ENCODE results near the gene GATM. TPM values are rescaled to one million over a fixed set of nuclear protein-coding genes. Genes with fewer than 3 reads are reported as not detected.

Gene GATM
- total RNA-seq, 1 donor from 2014 or later: 21.4 TPM

DNA sequence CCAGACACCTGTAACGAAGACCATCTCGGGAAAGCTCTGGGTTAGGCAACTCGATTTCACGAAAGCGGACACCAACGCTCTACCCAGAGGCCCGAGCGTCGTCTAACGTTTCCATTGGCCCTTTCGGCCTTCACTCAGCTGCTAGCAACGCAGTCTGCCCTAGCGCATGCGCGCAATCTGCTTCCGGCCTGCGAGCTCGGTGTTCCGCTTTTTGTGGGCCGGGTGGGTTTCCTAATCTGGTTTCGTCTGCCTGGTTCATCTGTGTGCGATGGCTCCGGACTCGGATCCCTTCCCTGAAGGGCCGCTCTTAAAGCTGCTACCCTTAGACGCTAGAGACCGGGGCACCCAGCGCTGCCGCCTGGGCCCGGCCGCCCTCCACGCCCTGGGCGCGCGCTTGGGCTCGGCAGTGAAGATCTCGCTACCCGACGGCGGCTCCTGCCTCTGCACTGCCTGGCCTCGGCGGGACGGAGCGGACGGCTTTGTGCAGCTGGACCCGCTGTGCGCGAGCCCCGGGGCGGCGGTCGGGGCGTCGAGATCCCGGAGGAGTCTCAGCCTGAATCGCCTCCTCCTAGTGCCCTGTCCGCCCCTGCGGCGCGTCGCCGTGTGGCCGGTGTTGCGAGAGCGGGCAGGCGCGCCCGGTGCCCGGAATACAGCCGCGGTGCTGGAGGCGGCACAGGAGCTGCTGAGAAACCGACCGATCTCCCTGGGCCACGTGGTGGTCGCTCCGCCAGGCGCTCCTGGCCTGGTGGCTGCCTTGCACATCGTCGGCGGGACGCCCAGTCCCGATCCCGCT is 24.0 kb upstream of the GATM start:
- Histone ChIP-seq H3K9ac (peak overlapping the region; percentile 65), H3K4me3 (peak overlapping the region; percentile 66), H3K36me3 (peaks cover 13% of the 10 kb centered on the region), H3K79me2 (ENCODE audit: low read depth) (peaks cover 49% of the 10 kb centered on the region), H3K27ac (peak overlapping the region; percentile 78), H3K4me1 (peaks cover 11% of the 10 kb centered on the region), H3K9me3 (ENCODE audit: low read depth) (no peaks in the 10 kb centered on the region), H4K20me1 (ENCODE audit: low read depth) (peaks cover 27% of the 10 kb centered on the region), H3K4me2 (peak overlapping the region; percentile 94), H3F3A (ENCODE audit: low read depth) (peaks cover 2% of the 10 kb centered on the region), H2AFZ (replicated peaks) (peak overlapping the region; percentile 82), H3K27me3 (peaks cover 23% of the 10 kb centered on the region)
- Mint-ChIP-seq H3K27ac (peak overlapping the region; percentile 97), H3K4me3 (peak overlapping the region; percentile 99), H3K4me1 (peaks cover 20% of the 10 kb centered on the region), H3K36me3 (peaks cover 11% of the 10 kb centered on the region), H3K9me3 (no peaks in the 10 kb centered on the region), H3K27me3 (ENCODE audit: insufficient read depth, low read depth) (peaks cover 4% of the 10 kb centered on the region)
- DNase-seq (ENCODE audit: low spot score): peak; percentile 99
- TF ChIP-seq, protein P1, sequence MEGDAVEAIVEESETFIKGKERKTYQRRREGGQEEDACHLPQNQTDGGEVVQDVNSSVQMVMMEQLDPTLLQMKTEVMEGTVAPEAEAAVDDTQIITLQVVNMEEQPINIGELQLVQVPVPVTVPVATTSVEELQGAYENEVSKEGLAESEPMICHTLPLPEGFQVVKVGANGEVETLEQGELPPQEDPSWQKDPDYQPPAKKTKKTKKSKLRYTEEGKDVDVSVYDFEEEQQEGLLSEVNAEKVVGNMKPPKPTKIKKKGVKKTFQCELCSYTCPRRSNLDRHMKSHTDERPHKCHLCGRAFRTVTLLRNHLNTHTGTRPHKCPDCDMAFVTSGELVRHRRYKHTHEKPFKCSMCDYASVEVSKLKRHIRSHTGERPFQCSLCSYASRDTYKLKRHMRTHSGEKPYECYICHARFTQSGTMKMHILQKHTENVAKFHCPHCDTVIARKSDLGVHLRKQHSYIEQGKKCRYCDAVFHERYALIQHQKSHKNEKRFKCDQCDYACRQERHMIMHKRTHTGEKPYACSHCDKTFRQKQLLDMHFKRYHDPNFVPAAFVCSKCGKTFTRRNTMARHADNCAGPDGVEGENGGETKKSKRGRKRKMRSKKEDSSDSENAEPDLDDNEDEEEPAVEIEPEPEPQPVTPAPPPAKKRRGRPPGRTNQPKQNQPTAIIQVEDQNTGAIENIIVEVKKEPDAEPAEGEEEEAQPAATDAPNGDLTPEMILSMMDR (IDR thresholded peaks at IDR 0.05): no peak
- TF ChIP-seq EZH2 (IDR thresholded peaks at IDR 0.05) (no peak), EZH2phosphoT487 (IDR thresholded peaks at IDR 0.05) (peak; percentile 49)

DNA sequence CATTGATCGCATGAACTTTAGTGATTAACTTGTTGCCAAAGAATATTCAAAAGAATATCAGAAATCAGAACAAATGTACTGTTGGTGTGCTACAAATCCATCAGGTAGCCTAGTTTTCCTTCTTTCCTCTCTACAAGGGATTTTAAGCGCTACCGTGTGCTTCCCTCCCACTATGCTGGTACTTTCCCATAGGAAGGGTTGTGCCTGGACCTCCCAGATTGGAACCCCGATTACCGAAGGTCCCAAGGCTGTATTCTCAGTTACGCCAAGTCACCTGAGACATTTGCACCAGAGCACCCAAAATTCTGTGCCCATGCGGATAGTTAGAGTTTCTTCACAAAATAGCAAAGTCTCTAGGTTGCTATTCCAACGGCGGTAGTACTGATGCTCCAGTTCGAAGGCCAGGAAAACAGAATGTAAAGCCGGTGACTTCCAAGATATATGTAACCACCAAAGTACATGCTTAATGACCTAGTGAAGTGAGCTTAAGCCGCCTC is 23.4 kb upstream of the GATM start:
- H3K4me3 Mint-ChIP-seq: peak overlapping the region; percentile 99
- Histone ChIP-seq H3K9ac (peak overlapping the region; percentile 30), H3K79me2 (ENCODE audit: low read depth) (peaks cover 49% of the 10 kb centered on the region), H3K4me1 (peaks cover 11% of the 10 kb centered on the region), H3K4me3 (peak overlapping the region; percentile 66), H2AFZ (replicated peaks) (peak overlapping the region; percentile 82), H4K20me1 (ENCODE audit: low read depth) (peaks cover 27% of the 10 kb centered on the region), H3K27me3 (peaks cover 29% of the 10 kb centered on the region), H3K4me2 (peak overlapping the region; percentile 94), H3F3A (ENCODE audit: low read depth) (peaks cover 2% of the 10 kb centered on the region), H3K27ac (no peak overlapping the region), H3K36me3 (peaks cover 7% of the 10 kb centered on the region), H3K9me3 (ENCODE audit: low read depth) (no peaks in the 10 kb centered on the region)
- no peak for DNase-seq (ENCODE audit: low spot score)
- peaks cover 11% of the 10 kb centered on the region for H3K36me3 Mint-ChIP-seq
- peaks cover 4% of the 10 kb centered on the region for H3K27me3 Mint-ChIP-seq (ENCODE audit: insufficient read depth, low read depth)
- peaks cover 20% of the 10 kb centered on the region for H3K4me1 Mint-ChIP-seq
- peak overlapping the region; percentile 97 for H3K27ac Mint-ChIP-seq
- TF ChIP-seq, protein P1 (IDR thresholded peaks at IDR 0.05): no peak
- TF ChIP-seq EZH2phosphoT487 (IDR thresholded peaks at IDR 0.05): no peak
- TF ChIP-seq EZH2 (IDR thresholded peaks at IDR 0.05): no peak
- no peaks in the 10 kb centered on the region for H3K9me3 Mint-ChIP-seq

DNA sequence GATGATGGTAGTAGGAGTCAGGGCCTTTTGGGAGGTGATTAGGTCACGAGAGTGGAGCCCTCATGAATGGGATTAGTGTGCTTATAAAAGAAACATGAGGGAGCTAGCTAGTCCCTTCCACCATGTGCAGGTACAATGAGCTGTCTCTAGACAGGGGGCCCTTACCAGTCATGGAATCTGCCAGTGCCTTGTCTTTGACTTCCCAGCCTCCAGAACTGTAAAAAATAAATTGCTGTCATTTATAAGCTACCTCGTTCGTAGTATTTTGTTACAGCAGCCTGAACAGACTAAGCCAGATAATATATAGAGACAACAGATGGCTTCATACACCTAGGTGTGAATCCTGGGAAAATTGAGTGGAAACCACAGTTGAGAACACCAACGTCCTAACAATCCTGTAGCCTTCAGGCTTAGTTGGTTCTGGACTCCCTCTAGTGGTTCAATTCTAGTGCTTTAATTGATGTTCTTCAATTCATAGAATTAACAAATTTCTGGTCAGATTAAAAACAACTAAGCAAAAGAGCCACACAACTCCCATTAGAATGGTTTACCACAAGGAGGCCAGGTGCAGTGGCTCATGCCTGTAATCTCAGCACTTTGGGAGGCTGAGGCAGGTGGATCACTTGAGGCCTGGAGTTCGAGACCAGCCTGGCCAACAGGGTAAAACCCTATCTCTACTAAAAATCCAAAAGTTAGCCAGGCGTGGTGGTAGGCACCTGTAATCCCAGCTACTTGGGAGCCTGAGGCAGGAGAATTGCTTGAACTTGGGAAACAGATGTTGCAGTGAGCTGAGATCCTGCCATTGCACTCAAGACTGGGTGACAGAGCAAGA is 21.3 kb upstream of the GATM start:
- peaks cover 32% of the 10 kb centered on the region for H3K79me2 ChIP-seq (ENCODE audit: low read depth)
- H3K27me3 Mint-ChIP-seq (ENCODE audit: insufficient read depth, low read depth): peaks cover 4% of the 10 kb centered on the region
- DNase-seq (ENCODE audit: low spot score): peak; percentile 70

More for the DNA sequence above, 21.3 kb upstream of the GATM start:
- Histone ChIP-seq H3K9ac (no peak overlapping the region), H3K4me1 (peaks cover 11% of the 10 kb centered on the region), H3K27ac (no peak overlapping the region), H4K20me1 (ENCODE audit: low read depth) (peaks cover 20% of the 10 kb centered on the region), H3K27me3 (peaks cover 50% of the 10 kb centered on the region), H3F3A (ENCODE audit: low read depth) (peaks cover 2% of the 10 kb centered on the region), H3K9me3 (ENCODE audit: low read depth) (no peaks in the 10 kb centered on the region), H3K4me2 (no peak overlapping the region), H2AFZ (replicated peaks) (no peak overlapping the region), H3K4me3 (no peak overlapping the region), H3K36me3 (no peaks in the 10 kb centered on the region)
- Mint-ChIP-seq H3K36me3 (no peaks in the 10 kb centered on the region), H3K4me3 (no peak overlapping the region), H3K4me1 (peaks cover 17% of the 10 kb centered on the region), H3K9me3 (no peaks in the 10 kb centered on the region), H3K27ac (no peak overlapping the region)
- no peak for TF ChIP-seq EZH2phosphoT487 (IDR thresholded peaks at IDR 0.05)
- TF ChIP-seq, protein P1 (IDR thresholded peaks at IDR 0.05): peak; percentile 66
